ES-I3 (cell line): Measurements from ENCODE around the gene KRTCAP3.

Source experiments
- H3K36me3 ChIP-seq: 2 replicates; pipeline ENCODE4 v1.6.1; 2013; ENCODE audit warnings: mild to moderate bottlenecking, low read length, control low read depth, moderate library complexity; ENCODE audit not compliant: insufficient read depth
- H3K4me1 ChIP-seq: 2 replicates; pipeline ENCODE4 v1.6.1; 2013; ENCODE audit warnings: mild to moderate bottlenecking, control low read depth, low read length; ENCODE audit not compliant: insufficient read depth
- H3K9ac ChIP-seq: 2 replicates; pipeline ENCODE4 v1.6.1; 2013; ENCODE audit warnings: low read depth, mild to moderate bottlenecking, low read length, moderate library complexity
- H3K9me3 ChIP-seq: 2 replicates; pipeline ENCODE4 v1.6.1; 2013; ENCODE audit warnings: mild to moderate bottlenecking, low read length, moderate library complexity; ENCODE audit not compliant: control insufficient read depth, insufficient read depth

Gene KRTCAP3

GRCh38 chr2:27441958-27442919 is at the start of gene KRTCAP3:
KRTCAP3 (plus strand) TSS chr2:27442381; CDS start chr2:27442413, 32 bp downstream.
- Histone ChIP-seq H3K4me1 (peaks cover 4% of the 10 kb centered on the region; the same call in 1 of the 2 replicates), H3K9ac (peak within 1 kb of the TSS; percentile 80), H3K9me3 (no peaks in the 10 kb centered on the region), H3K36me3 (peaks cover 4% of the 10 kb centered on the region)

GRCh38 chr2:27393225-27393624 is 49.0 kb upstream of the KRTCAP3 start:
- no peaks in the 10 kb centered on the region for H3K4me1 ChIP-seq
- H3K9ac ChIP-seq: no peak overlapping the region
- no peaks in the 10 kb centered on the region for H3K9me3 ChIP-seq
- H3K36me3 ChIP-seq: no peaks in the 10 kb centered on the region; the same call in 1 of the 2 replicates

- peaks cover 6% of the 10 kb centered on the region for H3K36me3 ChIP-seq
- H3K4me1 ChIP-seq: no peaks in the 10 kb centered on the region
- H3K9ac ChIP-seq: no peak overlapping the region
- H3K9me3 ChIP-seq: no peaks in the 10 kb centered on the region
Measured at GRCh38 chr2:27398962-27399361, 43.2 kb upstream of the KRTCAP3 start.

- no peak overlapping the region for H3K9ac ChIP-seq
- no peaks in the 10 kb centered on the region for H3K9me3 ChIP-seq
- H3K4me1 ChIP-seq: no peaks in the 10 kb centered on the region
- peaks cover 6% of the 10 kb centered on the region for H3K36me3 ChIP-seq
Measured at GRCh38 chr2:27400348-27401135, 41.6 kb upstream of the KRTCAP3 start.

- peaks cover 2% of the 10 kb centered on the region; the same call in 1 of the 2 replicates for H3K36me3 ChIP-seq
- H3K9me3 ChIP-seq: no peaks in the 10 kb centered on the region
- H3K4me1 ChIP-seq: no peaks in the 10 kb centered on the region
- peak overlapping the region; percentile 97; the same call in 1 of the 2 replicates for H3K9ac ChIP-seq
Measured at GRCh38 chr2:27407798-27408491, 34.2 kb upstream of the KRTCAP3 start.

- Histone ChIP-seq H3K9me3 (no peaks in the 10 kb centered on the region), H3K4me1 (no peaks in the 10 kb centered on the region), H3K36me3 (peaks cover 2% of the 10 kb centered on the region; the same call in 1 of the 2 replicates), H3K9ac (peak overlapping the region; percentile 97)
Measured at GRCh38 chr2:27408601-27409320, 33.4 kb upstream of the KRTCAP3 start.

GRCh38 chr2:27409321-27410073 is 32.7 kb upstream of the KRTCAP3 start, which contains the start of gene PPM1G:
PPM1G (minus strand) TSS chr2:27409591; CDS start chr2:27409422, 169 bp downstream.
- Histone ChIP-seq H3K36me3 (peaks cover 2% of the 10 kb centered on the region; the same call in 1 of the 2 replicates), H3K4me1 (no peaks in the 10 kb centered on the region), H3K9ac (peak within 1 kb of the TSS; percentile 97), H3K9me3 (no peaks in the 10 kb centered on the region)

- no peaks in the 10 kb centered on the region for H3K4me1 ChIP-seq
- H3K9ac ChIP-seq: no peak overlapping the region
- no peaks in the 10 kb centered on the region for H3K9me3 ChIP-seq
- peaks cover under 1% of the 10 kb centered on the region; the same call in 1 of the 2 replicates for H3K36me3 ChIP-seq
Measured at GRCh38 chr2:27412419-27413152, 29.6 kb upstream of the KRTCAP3 start.

- Histone ChIP-seq H3K4me1 (no peaks in the 10 kb centered on the region), H3K9ac (no peak overlapping the region), H3K36me3 (no peaks in the 10 kb centered on the region), H3K9me3 (no peaks in the 10 kb centered on the region)
Measured at GRCh38 chr2:27416151-27416550, 26.0 kb upstream of the KRTCAP3 start.

GRCh38 chr2:27420996-27421395 is 21.2 kb upstream of the KRTCAP3 start:
- no peaks in the 10 kb centered on the region for H3K4me1 ChIP-seq
- H3K9me3 ChIP-seq: no peaks in the 10 kb centered on the region
- H3K9ac ChIP-seq: no peak overlapping the region
- H3K36me3 ChIP-seq: no peaks in the 10 kb centered on the region

- H3K4me1 ChIP-seq: no peaks in the 10 kb centered on the region
- H3K9ac ChIP-seq: no peak overlapping the region
- H3K9me3 ChIP-seq: no peaks in the 10 kb centered on the region
- H3K36me3 ChIP-seq: no peaks in the 10 kb centered on the region
Measured at GRCh38 chr2:27421660-27422250, 20.4 kb upstream of the KRTCAP3 start.

- Histone ChIP-seq H3K9ac (no peak overlapping the region), H3K4me1 (no peaks in the 10 kb centered on the region), H3K36me3 (no peaks in the 10 kb centered on the region), H3K9me3 (no peaks in the 10 kb centered on the region)
Measured at GRCh38 chr2:27422958-27423357, 19.2 kb upstream of the KRTCAP3 start.
